Mononuclear cell (primary cell): ENCODE measurements around the gene PTPRN2. TPM values are rescaled to one million over a fixed set of nuclear protein-coding genes. Genes with fewer than 3 reads are reported as not detected.
"Not testable (repeated sequence)": the region's sequence is repeated elsewhere in the genome, so short reads cannot be mapped to it uniquely, and the experiment has no call there.

Experiments used
- H3K27me3 ChIP-seq: 2 replicates; pipeline ENCODE4 v1.6.0; 2011; ENCODE audit warnings: low read length, control low read depth; ENCODE audit not compliant: insufficient read depth
- H3K4me1 ChIP-seq: 2 replicates; pipeline ENCODE4 v1.5.1; 2011; ENCODE audit warnings: mild to moderate bottlenecking, low read length, control low read depth; ENCODE audit not compliant: insufficient read depth
- H3K4me3 ChIP-seq: 2 replicates; pipeline ENCODE4 v1.5.1; 2011; ENCODE audit warnings: mild to moderate bottlenecking, low read length, moderate library complexity
- H3K9me3 ChIP-seq: 2 replicates; pipeline ENCODE4 v1.5.1; 2011; ENCODE audit warnings: low read depth, mild to moderate bottlenecking, control low read depth, low read length
- total RNA-seq: library from RNA; depleted of rRNA; stranded (reverse); fragments of >200 nt; gene quantifications from one replicate; pipeline ENCODE4 v1.2.3, GENCODE V29; 2012

PTPRN2 gene
- total RNA-seq, 1 donor = 0.31 TPM

DNA sequence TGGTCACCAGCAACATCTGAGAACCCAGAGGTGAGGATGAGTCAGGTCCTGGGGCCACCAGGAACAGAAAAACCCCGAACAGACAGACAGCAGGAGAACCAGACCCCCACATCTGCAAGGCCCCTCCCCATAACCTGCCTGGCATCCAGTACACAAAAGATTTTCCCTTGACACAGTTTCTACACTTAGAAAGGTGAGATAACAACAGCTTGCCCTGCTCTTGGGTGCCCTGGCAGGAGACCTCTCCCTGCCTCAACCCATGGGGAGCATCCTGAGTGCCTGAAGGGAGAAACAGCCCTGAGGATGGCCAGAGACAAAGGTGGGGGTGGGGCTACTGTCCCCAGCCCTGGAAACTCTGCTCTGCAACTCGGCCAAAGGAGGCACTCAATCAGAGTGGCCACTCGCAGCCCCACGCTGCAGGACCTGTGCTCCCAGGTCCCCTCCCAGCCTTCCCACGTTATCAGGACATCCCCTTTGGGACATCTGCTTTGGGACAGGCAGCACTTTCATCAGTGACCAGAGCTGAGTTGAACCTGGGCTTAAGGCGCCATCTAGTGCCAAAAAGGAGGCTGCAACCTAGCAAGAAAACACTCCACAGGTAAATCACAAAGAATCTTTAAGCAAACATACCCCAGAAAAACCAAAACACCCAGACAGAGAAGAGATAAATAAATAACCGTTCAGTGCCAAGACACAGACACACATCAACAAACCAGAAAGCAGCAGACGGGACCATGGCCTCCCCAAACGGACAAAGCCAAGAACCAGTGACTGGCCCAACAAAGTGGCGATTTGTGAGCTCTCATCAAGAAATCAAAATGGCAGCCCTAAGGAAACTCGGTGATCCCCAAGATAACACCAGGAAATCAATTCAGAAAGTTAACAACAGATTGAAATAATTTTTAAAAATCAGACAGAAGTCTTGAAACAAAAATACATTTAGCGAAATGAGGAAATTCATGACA is 233.7 kb downstream of the PTPRN2 start:
- Histone ChIP-seq H3K4me3 (no peak overlapping the region), H3K9me3 (no peaks in the 10 kb centered on the region), H3K27me3 (no peaks in the 10 kb centered on the region), H3K4me1 (no peaks in the 10 kb centered on the region)

DNA sequence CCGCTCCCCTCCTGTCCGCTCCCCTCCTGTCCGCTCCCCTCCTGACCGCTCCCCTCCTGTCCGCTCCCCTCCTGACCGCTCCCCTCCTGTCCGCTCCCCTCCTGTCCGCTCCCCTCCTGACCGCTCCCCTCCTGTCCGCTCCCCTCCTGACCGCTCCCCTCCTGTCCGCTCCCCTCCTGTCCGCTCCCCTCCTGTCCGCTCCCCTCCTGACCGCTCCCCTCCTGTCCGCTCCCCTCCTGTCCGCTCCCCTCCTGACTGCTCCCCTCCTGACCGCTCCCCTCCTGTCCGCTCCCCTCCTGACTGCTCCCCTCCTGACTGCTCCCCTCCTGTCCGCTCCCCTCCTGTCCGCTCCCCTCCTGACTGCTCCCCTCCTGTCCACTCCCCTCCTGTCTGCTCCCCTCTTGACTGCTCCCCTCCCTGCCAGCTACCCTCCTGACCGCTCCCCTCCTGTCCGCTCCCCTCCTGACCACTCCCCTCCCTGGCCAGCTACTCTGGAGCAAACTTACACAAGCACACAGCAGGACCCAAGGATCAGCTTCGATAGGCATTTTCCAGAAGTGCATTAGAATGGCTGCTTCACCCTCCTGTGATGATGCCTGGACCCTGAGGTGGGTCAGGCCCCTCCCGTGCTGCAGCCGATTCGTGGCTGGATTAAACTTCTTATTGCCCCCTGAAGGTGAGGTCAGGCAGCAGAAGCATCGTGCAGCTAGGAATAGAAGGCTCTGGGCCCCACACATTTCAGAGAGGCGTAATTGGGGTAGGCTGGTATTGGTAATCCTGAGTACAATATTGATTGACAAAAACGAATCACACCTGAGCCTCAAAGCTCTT is 235.5 kb downstream of the PTPRN2 start:
- H3K9me3 ChIP-seq, H3K4me3 ChIP-seq, H3K4me1 ChIP-seq, H3K27me3 ChIP-seq: not testable (repeated sequence)

DNA sequence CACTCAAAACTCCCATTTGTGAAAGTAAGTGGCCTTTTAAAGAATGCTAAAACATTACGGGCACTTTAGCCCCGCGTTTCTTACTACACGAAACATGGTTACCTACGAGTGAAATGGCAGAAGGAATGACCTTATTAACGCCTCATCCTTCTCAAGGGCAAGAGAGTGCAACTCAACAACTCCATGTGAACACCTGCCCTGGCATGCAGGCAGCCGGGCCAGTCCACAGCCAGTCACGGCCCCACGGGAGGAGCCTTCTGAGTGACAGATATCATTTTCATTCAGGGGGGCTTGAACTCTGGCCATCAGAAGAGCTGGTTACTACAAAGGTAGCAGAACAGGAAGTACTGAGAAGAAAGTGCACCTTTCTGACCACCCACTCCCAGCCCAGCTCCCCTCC is 236.1 kb downstream of the PTPRN2 start:
- H3K4me3 ChIP-seq = no peak overlapping the region
- H3K4me1 ChIP-seq = no peaks in the 10 kb centered on the region
- no peaks in the 10 kb centered on the region for H3K27me3 ChIP-seq
- no peaks in the 10 kb centered on the region for H3K9me3 ChIP-seq

DNA sequence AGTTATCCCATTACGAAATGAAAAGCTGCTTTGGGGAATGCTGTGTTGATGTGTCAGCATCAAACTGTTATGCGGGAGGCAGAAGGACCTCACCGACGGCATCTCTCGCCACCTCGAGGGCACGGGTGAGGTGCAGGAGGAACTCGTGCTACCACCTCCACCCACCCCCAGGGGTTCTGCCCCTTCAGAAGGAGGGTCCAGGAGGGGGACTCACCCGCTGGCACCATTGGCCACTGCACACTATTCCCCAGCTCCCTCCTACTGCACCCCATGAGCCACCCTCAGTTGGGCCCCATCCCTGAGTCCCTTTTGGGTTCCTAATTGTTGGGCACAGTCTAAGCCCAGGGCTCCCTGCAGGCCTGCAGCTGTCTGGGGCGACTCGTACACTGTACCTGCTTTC is 236.6 kb downstream of the PTPRN2 start:
- no peak overlapping the region for H3K4me3 ChIP-seq
- no peaks in the 10 kb centered on the region for H3K27me3 ChIP-seq
- no peaks in the 10 kb centered on the region for H3K9me3 ChIP-seq
- no peaks in the 10 kb centered on the region for H3K4me1 ChIP-seq

DNA sequence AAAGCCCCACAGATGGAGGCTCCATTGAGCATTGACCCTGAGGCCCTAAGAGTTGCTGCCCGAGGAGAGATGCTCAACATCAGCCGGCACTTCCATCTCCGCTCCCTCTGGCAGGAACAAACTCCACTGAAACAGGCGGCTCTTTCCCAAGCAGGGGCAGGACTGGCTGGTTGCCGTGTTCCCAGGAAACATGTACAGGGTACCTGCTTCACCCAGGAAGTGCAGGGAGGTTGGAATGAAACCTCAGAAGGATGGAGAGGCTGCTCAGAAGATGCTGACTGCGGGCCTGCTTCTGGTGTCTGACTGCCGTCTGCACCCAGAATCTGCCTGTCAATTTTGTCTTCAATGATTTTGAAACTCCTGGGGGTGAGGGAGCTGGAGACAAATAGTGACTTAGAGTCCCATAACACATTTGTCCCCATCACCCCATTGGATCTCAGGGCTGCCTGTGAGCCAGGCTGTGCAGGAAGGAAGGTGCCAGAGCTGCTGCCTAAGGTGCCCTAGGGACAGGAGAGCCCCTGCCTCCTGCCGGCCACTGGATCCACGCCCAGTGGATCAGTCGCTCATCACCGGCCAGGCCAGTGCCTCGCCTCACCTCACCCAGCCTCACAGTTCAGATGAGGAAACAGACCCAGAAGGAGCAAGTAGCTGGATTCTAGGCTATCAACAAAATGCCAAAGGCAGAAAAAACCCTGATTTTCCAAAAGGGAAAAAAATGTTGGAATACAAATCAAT is 237.3 kb downstream of the PTPRN2 start:
- no peaks in the 10 kb centered on the region for H3K9me3 ChIP-seq
- H3K27me3 ChIP-seq = no peaks in the 10 kb centered on the region
- H3K4me3 ChIP-seq = no peak overlapping the region

DNA sequence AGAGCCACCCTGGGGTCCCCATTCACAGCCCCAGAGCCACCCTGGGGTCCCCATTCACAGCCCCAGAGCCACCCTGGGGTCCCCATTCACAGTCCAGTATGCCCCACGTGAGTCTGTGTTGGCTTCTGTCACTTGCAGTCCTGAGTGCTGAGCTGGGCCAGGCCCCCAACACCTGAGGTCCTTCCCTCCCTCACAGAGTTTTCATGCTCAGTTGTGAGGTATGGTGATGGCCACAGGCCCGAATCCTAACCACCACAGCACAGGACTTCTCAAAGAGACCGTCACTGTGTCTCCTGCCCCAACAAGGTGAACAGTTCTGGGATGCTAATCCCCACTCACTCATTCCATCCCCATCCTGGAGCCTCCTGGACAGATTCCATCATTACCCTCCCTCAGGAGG is 239.2 kb downstream of the PTPRN2 start:
- Histone ChIP-seq H3K4me1 (no peaks in the 10 kb centered on the region), H3K27me3 (no peaks in the 10 kb centered on the region), H3K9me3 (no peaks in the 10 kb centered on the region), H3K4me3 (no peak overlapping the region)

More for the DNA sequence above, 237.3 kb downstream of the PTPRN2 start:
- H3K4me1 ChIP-seq = no peaks in the 10 kb centered on the region

DNA sequence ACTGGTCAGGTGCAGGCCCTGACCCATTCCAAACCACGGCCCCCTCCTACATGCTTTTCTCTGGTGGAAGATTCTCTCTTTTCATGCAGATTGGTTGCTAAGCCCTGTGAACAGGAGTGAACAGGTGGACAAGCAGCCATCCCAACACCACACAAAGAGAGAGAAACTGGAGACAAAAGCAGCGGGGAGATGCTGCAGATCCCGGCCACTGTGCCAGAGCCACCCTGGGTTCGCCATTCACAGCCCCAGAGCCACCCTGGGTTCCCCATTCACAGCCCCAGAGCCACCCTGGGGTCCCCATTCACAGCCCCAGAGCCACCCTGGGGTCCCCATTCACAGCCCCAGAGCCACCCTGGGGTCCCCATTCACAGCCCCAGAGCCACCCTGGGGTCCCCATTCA is 239.6 kb downstream of the PTPRN2 start:
- H3K4me1 ChIP-seq, H3K4me3 ChIP-seq, H3K9me3 ChIP-seq, H3K27me3 ChIP-seq: not testable (repeated sequence)

DNA sequence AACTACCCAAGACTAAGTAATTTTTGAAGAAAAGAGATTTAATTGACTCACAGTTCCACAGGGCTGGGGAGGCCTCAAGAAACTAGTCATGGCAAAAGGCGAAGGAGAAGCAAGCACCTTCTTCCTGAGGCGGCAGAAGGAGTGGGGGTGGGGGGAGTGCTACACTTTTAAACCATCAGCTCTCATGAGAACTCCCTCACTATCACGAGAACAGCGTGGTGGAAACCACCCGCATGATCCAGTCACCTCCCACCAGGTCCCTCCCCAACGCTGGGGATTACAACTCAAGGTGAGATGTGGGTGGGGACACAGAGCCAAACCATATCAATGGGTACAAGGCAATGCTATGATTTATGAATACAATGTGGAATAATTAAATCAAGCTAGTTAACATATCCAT is 241.9 kb downstream of the PTPRN2 start:
- no peaks in the 10 kb centered on the region for H3K27me3 ChIP-seq
- no peaks in the 10 kb centered on the region for H3K9me3 ChIP-seq
- no peak overlapping the region for H3K4me3 ChIP-seq
- H3K4me1 ChIP-seq = no peaks in the 10 kb centered on the region

DNA sequence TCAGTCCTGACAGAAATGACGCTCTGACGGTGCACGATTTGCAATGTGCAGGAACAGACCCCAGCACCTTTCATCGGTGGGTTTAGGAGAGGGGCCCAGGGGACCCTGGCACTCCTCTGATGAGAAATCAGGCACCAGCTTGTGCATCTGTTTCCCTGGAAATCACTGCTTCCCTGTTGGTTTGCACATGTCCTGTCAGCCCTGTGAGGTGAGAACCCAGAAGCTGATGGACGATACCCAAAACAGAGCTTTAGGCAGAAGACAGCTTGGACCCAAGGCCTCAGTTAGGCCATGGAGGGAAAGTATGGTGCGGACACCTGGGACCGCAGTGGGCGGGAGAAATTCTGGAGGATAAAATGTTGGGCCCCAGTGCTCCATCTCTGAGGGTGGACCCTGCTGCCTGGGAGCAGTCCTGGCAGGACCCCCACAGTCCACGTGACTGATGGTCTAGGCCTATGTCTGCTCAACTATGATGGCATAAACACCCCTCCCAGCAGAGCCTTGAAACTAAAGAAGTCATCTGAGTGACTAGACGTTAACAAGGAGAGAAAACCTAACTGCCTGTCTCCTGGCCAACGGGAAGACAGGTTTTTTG is 242.8 kb downstream of the PTPRN2 start:
- H3K27me3 ChIP-seq = no peaks in the 10 kb centered on the region
- no peaks in the 10 kb centered on the region for H3K4me1 ChIP-seq
- H3K4me3 ChIP-seq = no peak overlapping the region
- H3K9me3 ChIP-seq = no peaks in the 10 kb centered on the region

DNA sequence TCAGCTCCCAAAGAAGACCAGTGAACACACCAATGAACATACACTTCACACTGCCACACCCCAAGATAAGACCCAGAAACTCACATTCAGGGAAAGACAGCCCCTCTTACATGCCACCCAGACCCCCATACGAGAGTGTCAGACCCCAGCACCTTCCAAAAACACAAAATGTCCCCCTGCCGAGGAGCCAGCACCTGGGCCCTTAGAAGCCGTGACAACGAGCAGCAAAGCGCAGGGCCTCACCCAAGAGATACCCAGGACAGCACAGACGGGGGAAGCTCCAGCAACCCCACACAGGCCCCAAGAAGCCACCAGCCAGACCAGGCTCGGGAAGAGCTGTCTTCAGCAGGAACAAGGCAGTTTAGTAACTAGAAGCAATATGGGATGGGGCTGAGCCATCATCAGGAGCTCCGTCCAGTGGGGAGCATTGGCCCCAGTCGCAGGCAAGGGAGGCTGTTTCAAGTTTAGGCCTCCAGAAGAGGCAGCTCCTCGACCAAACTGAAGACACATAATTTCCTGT is 243.6 kb downstream of the PTPRN2 start:
- H3K4me3 ChIP-seq = no peak overlapping the region
- no peaks in the 10 kb centered on the region for H3K27me3 ChIP-seq
- no peaks in the 10 kb centered on the region for H3K4me1 ChIP-seq
- H3K9me3 ChIP-seq = no peaks in the 10 kb centered on the region

DNA sequence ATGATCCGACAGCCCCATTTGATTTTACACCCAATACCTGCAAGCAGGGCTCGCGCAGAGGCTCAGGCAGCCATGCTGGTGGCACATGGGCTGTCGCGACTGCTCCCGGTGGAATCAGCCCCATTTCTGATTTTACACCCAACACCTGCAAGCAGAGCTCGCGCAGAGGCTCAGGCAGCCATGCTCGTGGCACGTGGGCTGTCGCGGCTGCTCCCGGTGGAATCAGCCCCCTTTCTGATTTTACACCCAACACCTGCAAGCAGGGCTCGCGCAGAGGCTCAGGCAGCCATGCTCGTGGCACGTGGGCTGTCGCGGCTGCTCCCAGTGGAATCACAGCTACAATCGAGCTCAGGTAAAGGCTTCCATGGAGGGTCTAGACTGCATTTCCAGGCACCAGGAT is 244.1 kb downstream of the PTPRN2 start:
- Histone ChIP-seq H3K4me3 (no peak overlapping the region), H3K9me3 (no peaks in the 10 kb centered on the region), H3K27me3 (no peaks in the 10 kb centered on the region), H3K4me1 (no peaks in the 10 kb centered on the region)

DNA sequence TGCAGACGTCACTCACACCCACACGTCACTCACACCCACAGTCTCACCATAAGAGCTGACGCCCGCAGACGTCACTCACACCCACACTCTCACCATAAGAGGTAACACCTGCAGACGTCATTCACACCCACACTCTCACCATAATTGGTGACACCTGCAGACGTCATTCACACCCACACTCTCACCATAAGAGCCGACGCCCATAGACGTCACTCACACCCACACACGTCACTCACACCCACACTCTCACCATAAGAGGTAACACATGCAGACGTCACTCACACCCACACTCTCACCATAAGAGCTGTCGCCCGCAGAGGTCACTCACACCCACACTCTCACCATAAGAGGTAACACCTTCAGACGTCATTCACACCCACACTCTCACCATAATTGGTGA is 246.5 kb downstream of the PTPRN2 start:
- not testable (repeated sequence) for H3K4me1 ChIP-seq, H3K27me3 ChIP-seq, H3K4me3 ChIP-seq, H3K9me3 ChIP-seq

DNA sequence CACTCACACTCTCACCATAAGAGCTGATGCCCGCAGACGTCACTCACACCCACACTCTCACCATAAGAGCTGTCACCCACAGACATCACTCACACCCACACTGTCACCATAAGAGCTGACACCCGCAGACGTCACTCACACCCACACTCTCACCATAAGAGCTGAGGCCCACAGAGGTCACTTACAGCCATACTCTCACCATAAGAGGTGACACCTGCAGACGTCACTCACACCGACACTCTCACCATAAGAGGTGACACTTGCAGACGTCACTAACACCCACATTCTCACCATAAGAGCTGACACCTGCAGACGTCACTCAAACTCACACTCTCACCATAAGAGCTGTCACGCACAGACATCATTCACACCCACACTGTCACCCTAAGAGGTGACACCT is 250.7 kb downstream of the PTPRN2 start:
- H3K9me3 ChIP-seq, H3K27me3 ChIP-seq, H3K4me1 ChIP-seq, H3K4me3 ChIP-seq: not testable (repeated sequence)

DNA sequence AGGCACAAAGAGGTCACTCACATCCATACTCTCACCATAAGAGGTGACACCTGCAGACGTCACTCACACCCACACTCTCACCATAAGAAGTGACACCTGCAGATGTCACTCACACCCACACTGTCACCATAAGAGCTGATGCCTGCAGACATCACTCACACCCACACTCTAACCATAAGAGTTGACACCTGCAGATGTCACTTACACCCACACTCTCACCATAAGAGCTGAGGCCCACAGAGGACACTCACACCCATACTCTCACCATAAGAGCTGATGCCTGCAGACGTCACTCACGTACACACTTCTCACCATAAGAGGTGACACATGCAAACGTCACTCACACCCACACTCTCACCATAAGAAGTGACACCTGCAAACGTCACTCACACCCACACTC is 255.1 kb downstream of the PTPRN2 start:
- H3K9me3 ChIP-seq, H3K4me1 ChIP-seq, H3K4me3 ChIP-seq, H3K27me3 ChIP-seq: not testable (repeated sequence)
